IMR-90 (cell line): Measurements from ENCODE around the gene ENO2. TPM values are rescaled to one million over a fixed set of nuclear protein-coding genes. Genes with fewer than 3 reads are reported as not detected.

Source experiments
- ATAC-seq: fragments of 200-7000 bp; cut with Tn5 transposase; 2 replicates; pipeline ENCODE4 v1.9.1; 2020; ENCODE audit warnings: low read depth, mild to moderate bottlenecking, moderate library complexity
- BruUV-seq: library from RNA; stranded (reverse); fragments of 400-500 nt; replicated peaks from 2 replicates; lab custom pipeline; 2021; lab: Mats Ljungman, UMichigan
- CTCF ChIA-PET: fragments of 300-600 bp; formaldehyde crosslinking; extraction: SDS; loops from one replicate; lab custom pipeline; 2021; ENCODE audit warnings: antibody characterized with exemption; lab: Yijun Ruan, JAX
- POLR2A ChIA-PET: fragments of 300-600 bp; sonication (Branson Sonifier 250); formaldehyde crosslinking; loops from one replicate; lab custom pipeline; 2022; ENCODE audit warnings: antibody characterized with exemption; ENCODE audit not compliant: unreplicated experiment; lab: Charles Lee
- DNase-seq: peaks from one replicate; pipeline ENCODE4 v3.0.0; 2013
- H2AFZ ChIP-seq: replicated peaks from 2 replicates; pipeline ENCODE3; 2013; ENCODE audit warnings: low read length, mild to moderate bottlenecking; ENCODE audit not compliant: poor library complexity
- H2AK5ac ChIP-seq: 2 replicates; pipeline ENCODE4 v1.6.1; 2013; ENCODE audit warnings: low read depth, low read length, inconsistent platforms
- H2AK9ac ChIP-seq: replicated peaks from 2 replicates; pipeline ENCODE3; 2013; ENCODE audit warnings: mild to moderate bottlenecking, low read depth, low read length, moderate library complexity; ENCODE audit not compliant: poor library complexity
- H2BK120ac ChIP-seq: 2 replicates; pipeline ENCODE4 v1.6.1; 2013; ENCODE audit warnings: low read depth, low read length, inconsistent platforms
- H2BK15ac ChIP-seq: 3 replicates; pipeline ENCODE4 v1.6.1; 2013; ENCODE audit warnings: low read depth, low read length, inconsistent platforms
- H2BK20ac ChIP-seq: 2 replicates; pipeline ENCODE4 v1.6.1; 2013; ENCODE audit warnings: low read depth, mild to moderate bottlenecking, inconsistent platforms, low read length, moderate library complexity
- H2BK5ac ChIP-seq: 2 replicates; pipeline ENCODE4 v1.6.1; 2013; ENCODE audit warnings: mild to moderate bottlenecking, low read depth, low read length, inconsistent platforms; ENCODE audit not compliant: poor library complexity, severe bottlenecking
- H3K14ac ChIP-seq: replicated peaks from 2 replicates; pipeline ENCODE4 v1.6.1; 2013; ENCODE audit warnings: low read depth, low read length, inconsistent platforms
- H3K18ac ChIP-seq: 2 replicates; pipeline ENCODE4 v1.6.1; 2013; ENCODE audit warnings: low read depth, low read length, control low read depth
- H3K23ac ChIP-seq: 2 replicates; pipeline ENCODE4 v1.6.1; 2013; ENCODE audit warnings: low read depth, low read length, inconsistent platforms
- H3K27ac ChIP-seq: 2 replicates; pipeline ENCODE4 v1.5.1; 2013; ENCODE audit warnings: mild to moderate bottlenecking, control low read depth, low read length; ENCODE audit not compliant: insufficient read depth
- H3K27me3 ChIP-seq: 2 replicates; pipeline ENCODE4 v1.6.1; 2013; ENCODE audit warnings: low read length; ENCODE audit not compliant: control insufficient read depth, insufficient read depth
- H3K36me3 ChIP-seq: 2 replicates; pipeline ENCODE4 v1.6.1; 2013; ENCODE audit warnings: low read length, mixed read lengths; ENCODE audit not compliant: control insufficient read depth, insufficient read depth
- H3K4ac ChIP-seq: 2 replicates; pipeline ENCODE4 v1.6.1; 2013; ENCODE audit warnings: low read depth, low read length, inconsistent platforms
- H3K4me1 ChIP-seq: 2 replicates; pipeline ENCODE4 v1.6.1; 2013; ENCODE audit warnings: low read length, mixed read lengths; ENCODE audit not compliant: control insufficient read depth, insufficient read depth
- H3K4me2 ChIP-seq: 2 replicates; pipeline ENCODE4 v1.6.1; 2013; ENCODE audit warnings: low read depth, mild to moderate bottlenecking, control low read depth, low read length, moderate library complexity
- H3K4me3 ChIP-seq: 2 replicates; pipeline ENCODE4 v1.5.1; 2013; ENCODE audit warnings: low read depth, mild to moderate bottlenecking, control low read depth, low read length, moderate library complexity; ENCODE audit not compliant: insufficient read depth
- H3K56ac ChIP-seq: 2 replicates; pipeline ENCODE4 v1.6.1; 2013; ENCODE audit warnings: low read length, inconsistent platforms; ENCODE audit not compliant: insufficient read depth; ENCODE audit errors: extremely low read depth
- H3K79me1 ChIP-seq, 2 experiments: 2 replicates each; pipeline ENCODE4 v1.6.1; 2013; ENCODE audit warnings: low read length in 2 of 2, inconsistent platforms in 1 of 2, low read depth in 1 of 2
- H3K9ac ChIP-seq: 2 replicates; pipeline ENCODE4 v1.6.1; 2013; ENCODE audit warnings: low read depth, low read length, control low read depth
- H3K9me1 ChIP-seq: 2 replicates; pipeline ENCODE4 v1.6.1; 2013; ENCODE audit warnings: low read length, inconsistent platforms; ENCODE audit not compliant: insufficient read depth
- H3K9me3 ChIP-seq: 2 replicates; pipeline ENCODE4 v1.6.1; 2013; ENCODE audit warnings: low read length; ENCODE audit not compliant: control insufficient read depth, insufficient read depth
- H4K20me1 ChIP-seq: 2 replicates; pipeline ENCODE4 v1.6.1; 2013; ENCODE audit warnings: low read length, inconsistent platforms; ENCODE audit not compliant: insufficient read depth
- H4K5ac ChIP-seq: 2 replicates; pipeline ENCODE4 v1.6.1; 2013; ENCODE audit warnings: mild to moderate bottlenecking, low read depth, low read length, control low read depth
- H4K8ac ChIP-seq, 2 experiments: 2 replicates each; pipeline ENCODE4 v1.6.1; 2013; ENCODE audit warnings: low read depth in 2 of 2, low read length in 2 of 2, control low read depth in 1 of 2, inconsistent platforms in 1 of 2
- H4K91ac ChIP-seq: 2 replicates; pipeline ENCODE4 v1.6.1; 2013; ENCODE audit warnings: low read depth, low read length, inconsistent platforms; ENCODE audit not compliant: insufficient read depth
- CEBPB ChIP-seq: IDR thresholded peaks from 2 replicates; pipeline ENCODE4 v1.6.1; 2012; ENCODE audit warnings: low read depth, low read length, improper control_type of control experiment
- CHD1 ChIP-seq: IDR thresholded peaks from 2 replicates; pipeline ENCODE4 v1.6.1; 2012; ENCODE audit warnings: low read depth, low read length, improper control_type of control experiment
- CTCF ChIP-seq: conservative IDR thresholded peaks from 2 replicates; pipeline ENCODE4 v1.5.1; 2012; ENCODE audit warnings: mild to moderate bottlenecking, low read depth, low read length, improper control_type of control experiment
- ELK1 ChIP-seq: fragments of 150-350 bp; IDR thresholded peaks from 2 replicates; pipeline ENCODE4 v1.6.1; 2016; ENCODE audit warnings: low read depth, mild to moderate bottlenecking, low read length, moderate library complexity, borderline replicate concordance
- MAZ ChIP-seq: IDR thresholded peaks from 2 replicates; pipeline ENCODE4 v1.6.1; 2012; ENCODE audit warnings: low read depth, mild to moderate bottlenecking, low read length, improper control_type of control experiment, moderate library complexity, borderline replicate concordance
- POLR2A ChIP-seq: IDR thresholded peaks from 2 replicates; pipeline ENCODE4 v1.6.1; 2012; ENCODE audit warnings: mild to moderate bottlenecking, low read depth, low read length
- RAD21 ChIP-seq: IDR thresholded peaks from 2 replicates; pipeline ENCODE4 v1.6.1; 2012; ENCODE audit warnings: low read length, improper control_type of control experiment
- SMC3 ChIP-seq: fragments of 150-350 bp; IDR thresholded peaks from 2 replicates; pipeline ENCODE4 v1.6.1; 2016; ENCODE audit warnings: low read depth, mild to moderate bottlenecking, antibody characterized with exemption, low read length, moderate library complexity
- WGBS, 2 experiments: methylation state at CpG; one replicate each; pipeline versions ENCODE4 v1.1.5 to v1.1.7; 2013; ENCODE audit warnings: missing lambda C conversion rate in 2 of 2; ENCODE audit not compliant: insufficient read length in 1 of 2; ENCODE audit errors: extremely low coverage in 2 of 2; 5-methylcytosine and 5-hydroxymethylcytosine counted together
- dilution Hi-C: fragments of 300-500 bp; cut with HindIII; formaldehyde crosslinking; loops from one replicate; pipeline ENCODE4 v1.14.3; 2018; ENCODE audit warnings: low sequenced_read_pairs; ENCODE audit not compliant: unreplicated experiment
- in situ Hi-C: fragments of 300-500 bp; cut with MboI; formaldehyde crosslinking; loops from 3 replicates; pipeline ENCODE4 v1.14.3; 2019; ENCODE audit warnings: low sequenced_read_pairs, inconsistent platforms, mixed read lengths
- intact Hi-C: fragments of 100-400 bp; cut with micrococcal nuclease; formaldehyde crosslinking; loops from 2 replicates; pipeline ENCODE4 v1.10.0; 2022
- polyA plus RNA-seq, 3 experiments: library from polyadenylated mRNA; depleted of rRNA; stranded (reverse); fragments of >200 nt; gene quantifications; 2 replicates each; pipeline ENCODE4 v1.2.3, GENCODE V29; 2012; ENCODE audit warnings: low replicate concordance in 1 of 3
- total RNA-seq: library from RNA; depleted of rRNA; stranded (reverse); fragments of >200 nt; gene quantifications from 2 replicates; pipeline ENCODE4 v1.2.3, GENCODE V29; 2012

Gene ENO2
- total and polyA plus RNA-seq, 2 of the 4 experiments (the other 2 are of a cell fraction): 28.3 to 92.8 TPM

GRCh38 chr12:6936636-6937480 lies 22.5 kb downstream of the ENO2 start:
- Histone ChIP-seq H4K20me1 (peaks cover 32% of the 10 kb centered on the region), H3K27ac (no peak overlapping the region), H3K9me1 (peaks cover 5% of the 10 kb centered on the region; the same call in 1 of the 2 replicates), H3K36me3 (peaks cover 63% of the 10 kb centered on the region), H3K14ac (no peak overlapping the region), H2BK5ac (no peak overlapping the region), H3K79me1 (peaks cover 13 to 73% of the 10 kb centered on the region in 2 experiments; a peak in 3 of 4 replicates), H3K18ac (no peak overlapping the region), H4K5ac (no peak overlapping the region), H4K91ac (no peak overlapping the region), H3K27me3 (no peaks in the 10 kb centered on the region), H2BK15ac (no peak overlapping the region), H2AK5ac (no peak overlapping the region; the same call in 1 of the 2 replicates), H3K4me3 (no peak overlapping the region), H2AFZ (peak overlapping the region; percentile 33), H2BK20ac (no peak overlapping the region), H3K23ac (no peak overlapping the region), H4K8ac (peak overlapping the region; percentile 13 to 86; a peak in 2 of 4 replicates), H3K4me2 (no peak overlapping the region; the same call in 1 of the 2 replicates), H3K4ac (no peak overlapping the region), H3K9me3 (no peaks in the 10 kb centered on the region), H3K4me1 (peaks cover 9% of the 10 kb centered on the region), H3K9ac (no peak overlapping the region), H2AK9ac (peak overlapping the region; percentile 80), H3K56ac (no peak overlapping the region), H2BK120ac (no peak overlapping the region)
- ChIA-PET POLR2A (interaction anchor here (0.7 kb wide), 1 partner anchor 12 kb away, joined by 3 read pairs; no protein-coding TSS in a partner anchor), CTCF (interaction anchor here (0.9 kb wide), 1 partner anchor 13 kb away, joined by 5 read pairs; no protein-coding TSS in a partner anchor)
- in situ Hi-C loops (no loop called here), intact Hi-C loops (no loop called here), dilution Hi-C loops (no loop called here)
- BruUV-seq: TSS peak; percentile 63
- ATAC-seq (no peak), DNase-seq (no peak)
- 47% methylated on average over 21 of the region's 36 CpGs; no CpG with 5 or more reads in 1 of the 2 experiments for WGBS, 2 experiments
- no peak for TF ChIP-seq CEBPB
- no peak for TF ChIP-seq MAZ
- no peak for TF ChIP-seq CTCF
- TF ChIP-seq POLR2A: no peak
- TF ChIP-seq ELK1: no peak
- no peak for TF ChIP-seq SMC3
- TF ChIP-seq RAD21: no peak
- no peak for TF ChIP-seq CHD1
